Esophagus squamous epithelium (tissue), 5 donors: Measurements from ENCODE around the gene SIDT1. TPM values are rescaled to one million over a fixed set of nuclear protein-coding genes. Genes with fewer than 3 reads are reported as not detected.

Source experiments
- DNase-seq: peaks from one replicate; lab custom pipeline; 2025; lab: John Stamatoyannopoulos, UW
- H3K27ac ChIP-seq, 4 donors: fragments of 200-600 bp; sonication (generic); one replicate each; pipeline ENCODE4 v1.5.1; 2016 to 2019; ENCODE audit warnings: mild to moderate bottlenecking in 1 of 4
- H3K27me3 ChIP-seq, 4 donors: fragments of 200-600 bp; sonication (generic); 1 replicate in 3 of 4; 2 replicates in 1 of 4; pipeline versions ENCODE4 v1.5.1 to v1.6.0; 2017 to 2021; ENCODE audit warnings: antibody characterized with exemption in 1 of 4
- H3K36me3 ChIP-seq, 3 donors: fragments of 200-600 bp; sonication (generic); one replicate each; pipeline ENCODE4 v1.5.1; 2016 to 2019
- H3K4me1 ChIP-seq, 3 donors: fragments of 200-600 bp; sonication (generic); one replicate each; pipeline ENCODE4 v1.5.1; 2017 to 2019
- H3K4me3 ChIP-seq, 4 donors: fragments of 200-600 bp; sonication (generic); 1 replicate in 3 of 4; 2 replicates in 1 of 4; pipeline ENCODE4 v1.5.1; 2016 to 2019; ENCODE audit warnings: mild to moderate bottlenecking in 2 of 4, moderate library complexity in 1 of 4
- H3K9me3 ChIP-seq, 3 donors: fragments of 200-600 bp; sonication (generic); one replicate each; pipeline ENCODE4 v1.5.1; 2016 to 2019
- CTCF ChIP-seq, 6 experiments: fragments of 450-650 bp in 4 of 6; fragments of 200-600 bp in 2 of 6; sonication (generic) in 2 of 6; IDR thresholded peaks; one replicate each; pipeline ENCODE4 v1.5.1; 2016 to 2019; ENCODE audit warnings: antibody characterized with exemption in 6 of 6, mild to moderate bottlenecking in 4 of 6, moderate library complexity in 4 of 6
- POLR2A ChIP-seq, 4 donors: fragments of 450-650 bp; IDR thresholded peaks; one replicate each; pipeline ENCODE4 v1.6.1; 2017; ENCODE audit warnings: antibody characterized with exemption in 4 of 4, mild to moderate bottlenecking in 4 of 4, moderate library complexity in 3 of 4
- WGBS, 2 donors: methylation state at CpG; one replicate each; pipeline ENCODE4 v1.1.5; 2018; 5-methylcytosine and 5-hydroxymethylcytosine counted together
- intact Hi-C: fragments of 100-400 bp; cut with DNase I; formaldehyde crosslinking; loops from one replicate; pipeline ENCODE4 v1.15.0; 2022
- total RNA-seq, 4 donors: library from RNA; depleted of rRNA; stranded (reverse); fragments of >200 nt; gene quantifications; one replicate each; pipeline ENCODE4 v1.1.0, GENCODE V29; 2016
- donor health status: DM: yes; HTN: yes; CAD: no.

The SIDT1 gene
- total RNA-seq, 4 donors from 2014 or later: 3.8 to 4.4 (median 4.3) TPM

GRCh38 chr3:113654851-113655250, 122.5 kb downstream of the SIDT1 start:
- H3K4me1 ChIP-seq: no peaks in the 10 kb centered on the region
- no peak overlapping the region for H3K27ac ChIP-seq
- TF ChIP-seq CTCF (IDR thresholded peaks at IDR 0.05) (no peak), POLR2A (IDR thresholded peaks at IDR 0.05) (no peak)
- no peak overlapping the region for H3K4me3 ChIP-seq
- WGBS, 2 donors: 85 to 88% methylated on average over 3 of the region's 3 CpGs
- no peaks in the 10 kb centered on the region for H3K9me3 ChIP-seq
- H3K36me3 ChIP-seq: peaks cover 0 to 41% (median 0%) of the 10 kb centered on the region in 3 donors
- intact Hi-C loops: no loop called here
- DNase-seq: no peak
- H3K27me3 ChIP-seq: no peaks in the 10 kb centered on the region

- H3K36me3 ChIP-seq: peaks cover 0 to 73% (median 4%) of the 10 kb centered on the region in 3 donors
- WGBS, 2 donors: 94 to 100% methylated on average over 3 of the region's 3 CpGs
Measured at GRCh38 chr3:113658107-113658506, 125.8 kb downstream of the SIDT1 start.

GRCh38 chr3:113659101-113659541, 126.8 kb downstream of the SIDT1 start:
- DNase-seq: no peak
- no peak for TF ChIP-seq POLR2A (IDR thresholded peaks at IDR 0.05)
- TF ChIP-seq CTCF (IDR thresholded peaks at IDR 0.05): no peak
- H3K9me3 ChIP-seq: no peaks in the 10 kb centered on the region
- H3K4me1 ChIP-seq: no peaks in the 10 kb centered on the region
- WGBS, 2 donors: 100% methylated on average over 1 of the region's 1 CpG
- H3K27ac ChIP-seq: no peak overlapping the region
- H3K36me3 ChIP-seq: peaks cover 0 to 80% (median 4%) of the 10 kb centered on the region in 3 donors
- no peak overlapping the region for H3K4me3 ChIP-seq
- H3K27me3 ChIP-seq: no peaks in the 10 kb centered on the region
- intact Hi-C loops: no loop called here

More at GRCh38 chr3:113658107-113658506, 125.8 kb downstream of the SIDT1 start:
- Histone ChIP-seq H3K27ac (no peak overlapping the region), H3K4me1 (no peaks in the 10 kb centered on the region), H3K9me3 (no peaks in the 10 kb centered on the region), H3K4me3 (no peak overlapping the region), H3K27me3 (no peaks in the 10 kb centered on the region)
- intact Hi-C loops: no loop called here
- no peak for DNase-seq
- no peak for TF ChIP-seq CTCF (IDR thresholded peaks at IDR 0.05)
- no peak for TF ChIP-seq POLR2A (IDR thresholded peaks at IDR 0.05)

- Histone ChIP-seq H3K36me3 (peaks cover 0 to 89% (median 4%) of the 10 kb centered on the region in 3 donors), H3K4me3 (no peak overlapping the region), H3K4me1 (no peaks in the 10 kb centered on the region), H3K9me3 (no peaks in the 10 kb centered on the region), H3K27ac (no peak overlapping the region), H3K27me3 (no peaks in the 10 kb centered on the region)
- TF ChIP-seq CTCF (IDR thresholded peaks at IDR 0.05): no peak
- no peak for TF ChIP-seq POLR2A (IDR thresholded peaks at IDR 0.05)
- no peak for DNase-seq
- intact Hi-C loops: no loop called here
- 83 to 94% methylated on average over 1 of the region's 1 CpG for WGBS, 2 donors
Measured at GRCh38 chr3:113659996-113660395, 127.6 kb downstream of the SIDT1 start.

- intact Hi-C loops: no loop called here
- Histone ChIP-seq H3K27me3 (no peaks in the 10 kb centered on the region), H3K4me1 (no peaks in the 10 kb centered on the region), H3K4me3 (no peak overlapping the region), H3K9me3 (no peaks in the 10 kb centered on the region), H3K36me3 (peaks cover 0 to 93% (median 4%) of the 10 kb centered on the region in 3 donors), H3K27ac (peak overlapping the region in 1 of 4 donors; percentile 30)
- DNase-seq: no peak
- TF ChIP-seq CTCF (IDR thresholded peaks at IDR 0.05) (no peak), POLR2A (IDR thresholded peaks at IDR 0.05) (no peak)
- WGBS, 2 donors: 96% methylated on average over 2 of the region's 2 CpGs
Measured at GRCh38 chr3:113660458-113660857, 128.1 kb downstream of the SIDT1 start.
